Nephron (organoid): ENCODE measurements around the gene MPRIP.

ENCODE experiments used
- H3K27ac Mint-ChIP-seq, 3 experiments: 2 replicates each; pipeline ENCODE4 v1.8.0; 2020; ENCODE audit warnings: mixed read lengths in 3 of 3, mild to moderate bottlenecking in 2 of 3, moderate library complexity in 1 of 3
- H3K27me3 Mint-ChIP-seq: 2 replicates; pipeline ENCODE4 v1.8.0; 2021; ENCODE audit warnings: low read depth, mild to moderate bottlenecking, moderate library complexity, mixed read lengths
- H3K36me3 Mint-ChIP-seq: 2 replicates; pipeline ENCODE4 v1.8.0; 2020; ENCODE audit warnings: low read depth, mixed read lengths
- H3K4me1 Mint-ChIP-seq: 2 replicates; pipeline ENCODE4 v1.8.0; 2020; ENCODE audit warnings: mixed read lengths
- H3K4me3 Mint-ChIP-seq, 3 experiments: 2 replicates each; pipeline ENCODE4 v1.8.0; 2020; ENCODE audit warnings: mild to moderate bottlenecking in 3 of 3, mixed read lengths in 3 of 3, moderate library complexity in 2 of 3
- H3K9me3 Mint-ChIP-seq: 2 replicates; pipeline ENCODE4 v1.8.0; 2020; ENCODE audit warnings: mixed read lengths
- TF ChIP-seq, protein P1 (sequence below), 3 experiments: fragments of 200-600 bp; sonication (generic); IDR thresholded peaks; one replicate each; pipeline ENCODE4 v1.5.0; 2021; ENCODE audit warnings: antibody characterized with exemption in 3 of 3; ENCODE audit not compliant: unreplicated experiment in 3 of 3

Gene MPRIP

DNA sequence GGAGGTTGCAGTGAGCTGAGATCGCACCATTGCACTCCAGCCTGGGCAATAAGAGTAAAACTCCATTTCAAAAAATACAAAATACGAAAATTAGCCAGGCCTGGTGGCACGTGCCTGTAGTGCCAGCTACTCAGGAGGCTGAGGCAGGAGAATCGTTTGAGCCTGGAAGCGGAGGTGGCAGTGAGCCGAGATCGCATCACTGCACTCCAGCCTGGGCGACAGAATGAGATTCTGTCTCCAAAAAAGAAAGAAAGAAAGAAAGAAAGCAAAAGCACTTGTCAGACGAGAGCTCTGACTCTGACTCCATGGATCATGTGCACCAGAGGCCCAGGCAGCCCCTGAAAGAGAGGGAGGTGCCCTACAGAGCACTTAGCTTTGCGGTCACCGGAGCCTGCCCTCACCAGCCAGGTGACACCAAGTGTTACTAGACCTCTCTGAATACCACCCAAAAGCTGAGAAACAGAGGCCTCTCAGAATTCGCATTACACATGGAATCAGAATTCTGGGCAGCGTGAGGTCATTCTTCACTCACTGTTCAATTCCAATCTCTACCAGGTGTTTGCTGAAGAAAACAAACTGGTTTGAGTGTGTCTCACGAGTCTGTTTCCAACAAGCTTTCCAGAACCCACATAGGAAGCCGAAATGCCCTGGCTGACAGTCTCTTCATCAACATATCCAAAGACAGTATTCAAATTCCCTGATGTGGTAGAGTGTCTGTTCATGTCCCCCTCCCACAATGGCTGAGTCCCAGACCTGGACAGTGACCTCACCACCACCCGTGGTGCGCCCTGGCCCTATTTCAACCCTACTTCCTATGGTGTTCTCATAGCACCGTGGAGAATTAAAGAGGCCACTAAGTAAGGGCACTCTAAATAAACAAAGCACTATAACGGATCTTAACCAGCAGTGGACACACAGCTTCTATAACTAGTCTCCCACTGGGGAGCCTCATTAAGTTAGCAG, 193.2 kb downstream of the MPRIP start:
- Mint-ChIP-seq H3K36me3 (peaks cover 12% of the 10 kb centered on the region), H3K27ac (peak overlapping the region; percentile 98 to 100 (median 99)), H3K27me3 (no peaks in the 10 kb centered on the region), H3K9me3 (no peaks in the 10 kb centered on the region), H3K4me1 (peaks cover 30% of the 10 kb centered on the region), H3K4me3 (peak overlapping the region; percentile 91 to 98 (median 97))
- TF ChIP-seq, protein P1, sequence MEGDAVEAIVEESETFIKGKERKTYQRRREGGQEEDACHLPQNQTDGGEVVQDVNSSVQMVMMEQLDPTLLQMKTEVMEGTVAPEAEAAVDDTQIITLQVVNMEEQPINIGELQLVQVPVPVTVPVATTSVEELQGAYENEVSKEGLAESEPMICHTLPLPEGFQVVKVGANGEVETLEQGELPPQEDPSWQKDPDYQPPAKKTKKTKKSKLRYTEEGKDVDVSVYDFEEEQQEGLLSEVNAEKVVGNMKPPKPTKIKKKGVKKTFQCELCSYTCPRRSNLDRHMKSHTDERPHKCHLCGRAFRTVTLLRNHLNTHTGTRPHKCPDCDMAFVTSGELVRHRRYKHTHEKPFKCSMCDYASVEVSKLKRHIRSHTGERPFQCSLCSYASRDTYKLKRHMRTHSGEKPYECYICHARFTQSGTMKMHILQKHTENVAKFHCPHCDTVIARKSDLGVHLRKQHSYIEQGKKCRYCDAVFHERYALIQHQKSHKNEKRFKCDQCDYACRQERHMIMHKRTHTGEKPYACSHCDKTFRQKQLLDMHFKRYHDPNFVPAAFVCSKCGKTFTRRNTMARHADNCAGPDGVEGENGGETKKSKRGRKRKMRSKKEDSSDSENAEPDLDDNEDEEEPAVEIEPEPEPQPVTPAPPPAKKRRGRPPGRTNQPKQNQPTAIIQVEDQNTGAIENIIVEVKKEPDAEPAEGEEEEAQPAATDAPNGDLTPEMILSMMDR (IDR thresholded peaks at IDR 0.05; ENCODE audit: unreplicated experiment in 3 of 3), result no peak

DNA sequence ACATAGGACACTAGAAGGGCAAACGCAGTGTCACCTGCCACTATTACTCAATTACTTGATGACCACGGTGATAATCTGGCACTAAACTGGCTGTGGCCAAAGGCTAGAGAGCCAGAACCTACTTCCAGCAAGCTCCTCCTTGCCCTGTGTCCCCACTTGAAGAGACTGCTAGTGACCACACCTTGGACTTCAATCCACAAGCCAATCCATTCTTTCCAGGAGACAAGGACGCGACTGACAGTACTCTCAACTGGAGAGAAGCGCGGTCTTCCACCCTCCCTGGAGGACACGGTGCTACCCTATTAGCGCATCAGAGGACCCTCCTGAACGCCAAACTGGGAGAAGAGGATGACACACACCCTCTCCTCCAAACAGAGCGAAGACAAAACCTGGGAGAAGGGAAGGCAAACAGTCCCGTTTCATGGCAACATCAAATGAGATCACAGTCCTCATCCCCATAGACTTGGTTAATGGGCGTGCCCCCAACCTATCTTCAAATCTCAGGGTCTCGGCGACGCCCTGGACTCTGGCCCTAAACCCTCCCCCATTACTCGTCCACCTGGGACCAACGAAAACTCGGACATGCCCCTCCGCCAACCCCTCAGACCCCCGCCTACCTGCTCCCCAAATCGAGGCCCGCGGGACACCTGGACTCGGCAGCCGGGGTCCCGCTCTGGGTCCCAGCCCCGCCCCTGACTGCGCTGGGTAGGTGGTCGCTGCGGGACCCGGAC, 194.2 kb downstream of the MPRIP start:
- peak overlapping the region; percentile 91 to 98 (median 97) for H3K4me3 Mint-ChIP-seq
- TF ChIP-seq, protein P1 (IDR thresholded peaks at IDR 0.05; ENCODE audit: unreplicated experiment in 3 of 3), result no peak
- H3K4me1 Mint-ChIP-seq, result peaks cover 29% of the 10 kb centered on the region
- peaks cover 8% of the 10 kb centered on the region for H3K36me3 Mint-ChIP-seq
- no peaks in the 10 kb centered on the region for H3K9me3 Mint-ChIP-seq
- peak overlapping the region; percentile 98 to 100 (median 99) for H3K27ac Mint-ChIP-seq
- no peaks in the 10 kb centered on the region for H3K27me3 Mint-ChIP-seq

DNA sequence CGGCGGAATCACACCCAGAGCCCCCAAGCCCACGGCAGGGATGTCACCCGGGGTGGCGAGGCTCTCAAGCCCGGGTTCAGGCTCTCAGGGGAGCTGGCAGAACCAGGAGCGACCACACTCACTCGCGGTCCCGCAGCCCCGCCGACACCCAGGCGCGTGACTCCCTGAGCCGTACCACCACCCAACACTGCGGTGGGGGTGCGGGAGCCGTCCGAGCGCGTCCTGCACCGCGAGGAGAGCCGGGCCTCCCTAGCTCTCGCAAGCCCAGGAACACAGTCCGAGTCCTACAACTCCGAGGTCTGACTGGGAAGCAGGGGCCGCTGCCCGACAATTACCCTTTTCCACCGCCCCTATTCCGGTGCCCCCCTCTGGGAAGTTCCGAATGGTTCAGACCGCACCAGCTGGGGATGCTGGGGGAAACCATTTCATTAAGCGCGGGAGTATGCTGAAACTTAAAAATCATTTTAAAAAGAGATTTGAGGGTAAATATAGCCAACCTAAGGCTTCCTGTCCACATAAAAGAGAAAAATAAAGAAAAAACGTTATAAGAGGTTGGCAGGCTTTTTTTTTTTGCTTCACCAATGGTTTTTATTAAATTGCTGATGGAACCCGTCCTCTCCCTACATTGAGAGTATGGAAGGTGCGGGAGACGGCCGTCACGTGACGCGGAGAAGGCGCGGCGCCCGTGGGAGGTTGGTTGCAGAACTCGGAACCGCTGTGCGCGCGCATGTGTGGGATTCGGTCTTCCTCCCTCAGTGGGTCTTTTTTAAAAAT, 195.0 kb downstream of the MPRIP start, which contains the start of gene FLCN:
FLCN (minus strand) TSS at position 143 of the 774 bp plus-strand sequence. CDS start 9,031 bp downstream, outside the sequence.
- no peaks in the 10 kb centered on the region for H3K27me3 Mint-ChIP-seq
- H3K36me3 Mint-ChIP-seq, result peaks cover under 1% of the 10 kb centered on the region
- H3K9me3 Mint-ChIP-seq, result no peaks in the 10 kb centered on the region
- peak within 1 kb of the TSS; percentile 99 to 100 (median 100) for H3K27ac Mint-ChIP-seq
- H3K4me3 Mint-ChIP-seq, result peak within 1 kb of the TSS; percentile 91 to 98 (median 97)
- TF ChIP-seq, protein P1 (IDR thresholded peaks at IDR 0.05; ENCODE audit: unreplicated experiment in 3 of 3), result no peak
- peaks cover 21% of the 10 kb centered on the region for H3K4me1 Mint-ChIP-seq

DNA sequence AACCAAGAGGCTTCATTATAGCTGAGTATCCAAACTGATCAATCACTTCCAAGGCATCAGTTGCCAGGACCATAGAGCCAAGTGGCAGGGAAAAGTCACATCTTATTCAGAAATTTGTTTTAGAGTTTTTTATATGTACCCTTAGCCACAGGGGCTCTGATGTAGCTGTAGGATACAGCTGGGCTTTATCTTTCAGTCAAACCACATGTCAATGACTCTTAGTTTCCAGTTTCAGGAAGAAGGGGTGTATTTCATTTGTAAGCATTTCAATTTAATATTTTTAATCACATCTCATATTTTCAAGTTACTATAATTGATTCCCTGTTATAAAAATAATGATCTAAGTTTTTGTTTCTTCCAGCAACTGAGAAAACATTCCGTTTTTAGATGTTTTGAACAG, 197.6 kb downstream of the MPRIP start:
- Mint-ChIP-seq H3K9me3 (no peaks in the 10 kb centered on the region), H3K4me3 (peak overlapping the region; percentile 91 to 98 (median 97)), H3K36me3 (no peaks in the 10 kb centered on the region), H3K4me1 (peaks cover 16% of the 10 kb centered on the region), H3K27ac (peak overlapping the region; percentile 99 to 100 (median 100)), H3K27me3 (no peaks in the 10 kb centered on the region)
- TF ChIP-seq, protein P1 (IDR thresholded peaks at IDR 0.05; ENCODE audit: unreplicated experiment in 3 of 3), result no peak

- Mint-ChIP-seq H3K27me3 (no peaks in the 10 kb centered on the region), H3K9me3 (no peaks in the 10 kb centered on the region), H3K4me3 (peak overlapping the region in 1 of 3 experiments; percentile 15), H3K27ac (no peak overlapping the region), H3K4me1 (no peaks in the 10 kb centered on the region), H3K36me3 (peaks cover 3% of the 10 kb centered on the region)
- TF ChIP-seq, protein P1 (IDR thresholded peaks at IDR 0.05; ENCODE audit: unreplicated experiment in 3 of 3), result no peak
Observed at GRCh38 chr17:17241656-17242055, 199.4 kb downstream of the MPRIP start.
